Lung (tissue), 12 donors: ENCODE data around the gene FAM237A. TPM values are rescaled to one million over a fixed set of nuclear protein-coding genes. Genes with fewer than 3 reads are reported as not detected.

ENCODE experiments used
- ATAC-seq: fragments of 200-7000 bp; cut with Tn5 transposase; one replicate; pipeline ENCODE4 v1.9.1; 2020; ENCODE audit warnings: moderate number of reproducible peaks; ENCODE audit not compliant: insufficient read depth, low FRiP score
- DNase-seq, 3 donors: peaks; one replicate each; pipeline ENCODE4 v3.0.0-alpha.2; 2013 to 2017
- H3K27ac ChIP-seq, 2 donors: one replicate each; pipeline ENCODE4 v1.5.1; 2013; ENCODE audit warnings: mild to moderate bottlenecking in 2 of 2, moderate library complexity in 2 of 2, control low read depth in 1 of 2, inconsistent platforms in 1 of 2, low read depth in 1 of 2, low read length in 1 of 2
- H3K27me3 ChIP-seq, 3 donors: one replicate each; pipeline ENCODE4 v1.5.1; 2013; ENCODE audit warnings: low read length in 2 of 3; ENCODE audit not compliant: control insufficient read depth in 3 of 3, insufficient read depth in 3 of 3
- H3K36me3 ChIP-seq, 4 donors: one replicate each; pipeline ENCODE4 v1.5.1; 2013; ENCODE audit warnings: low read length in 4 of 4, mild to moderate bottlenecking in 1 of 4, moderate library complexity in 1 of 4; ENCODE audit not compliant: control insufficient read depth in 4 of 4, insufficient read depth in 4 of 4
- H3K4me1 ChIP-seq, 5 donors: one replicate each; pipeline ENCODE4 v1.5.1; 2013; ENCODE audit warnings: low read length in 5 of 5, mild to moderate bottlenecking in 2 of 5, moderate library complexity in 1 of 5; ENCODE audit not compliant: control insufficient read depth in 5 of 5, insufficient read depth in 5 of 5
- H3K4me3 ChIP-seq: one replicate; pipeline ENCODE4 v1.5.1; 2013; ENCODE audit warnings: mild to moderate bottlenecking, control low read depth, moderate library complexity
- H3K9ac ChIP-seq, 2 donors: one replicate each; pipeline ENCODE4 v1.5.1; 2013; ENCODE audit warnings: low read length in 2 of 2, control low read depth in 1 of 2; ENCODE audit not compliant: insufficient read depth in 1 of 2
- H3K9me3 ChIP-seq, 4 donors: one replicate each; pipeline ENCODE4 v1.5.1; 2013; ENCODE audit warnings: low read length in 3 of 4, mild to moderate bottlenecking in 1 of 4, moderate library complexity in 1 of 4; ENCODE audit not compliant: control insufficient read depth in 4 of 4, insufficient read depth in 3 of 4
- WGBS, 2 donors: extraction: QIAGEN DNeasy Blood & Tissue Kit; methylation state at CpG; one replicate each; pipeline ENCODE4 v1.1.7; 2013; 5-methylcytosine and 5-hydroxymethylcytosine counted together
- polyA plus RNA-seq, 2 donors: library from polyadenylated mRNA; stranded (reverse); fragments of 200-250 nt; gene quantifications; one replicate each; pipeline ENCODE4 v1.2.1, GENCODE V29; 2013
- total RNA-seq, 2 donors: library from RNA; depleted of rRNA in 1 of 2; stranded (reverse); fragments of >200 nt in 1 of 2; gene quantifications; one replicate each; pipeline ENCODE4 v1.2.1, GENCODE V29; 2014 to 2021
- TF ChIP-seq, protein P1 (sequence below): IDR thresholded peaks from 2 replicates; pipeline ENCODE4 v1.5.1; 2012; ENCODE audit warnings: mild to moderate bottlenecking; ENCODE audit errors: control extremely low read depth, extremely low read depth
- donor health status: control.
- donor health status: control.
- donor health status: Bipolar disorder and iron deficiency.
- donor health status: healthy.
- donor health status: DM: yes; HTN: yes; CAD: no.

The FAM237A gene
- total and polyA plus RNA-seq, 4 donors = not detected

- DNase-seq (no peak), ATAC-seq (no peak)
- no peak overlapping the region for H3K4me3 ChIP-seq
- H3K4me1 ChIP-seq = no peaks in the 10 kb centered on the region
- H3K9ac ChIP-seq = no peak overlapping the region
- H3K36me3 ChIP-seq = no peaks in the 10 kb centered on the region
- H3K27me3 ChIP-seq = no peaks in the 10 kb centered on the region
- TF ChIP-seq, protein P1, sequence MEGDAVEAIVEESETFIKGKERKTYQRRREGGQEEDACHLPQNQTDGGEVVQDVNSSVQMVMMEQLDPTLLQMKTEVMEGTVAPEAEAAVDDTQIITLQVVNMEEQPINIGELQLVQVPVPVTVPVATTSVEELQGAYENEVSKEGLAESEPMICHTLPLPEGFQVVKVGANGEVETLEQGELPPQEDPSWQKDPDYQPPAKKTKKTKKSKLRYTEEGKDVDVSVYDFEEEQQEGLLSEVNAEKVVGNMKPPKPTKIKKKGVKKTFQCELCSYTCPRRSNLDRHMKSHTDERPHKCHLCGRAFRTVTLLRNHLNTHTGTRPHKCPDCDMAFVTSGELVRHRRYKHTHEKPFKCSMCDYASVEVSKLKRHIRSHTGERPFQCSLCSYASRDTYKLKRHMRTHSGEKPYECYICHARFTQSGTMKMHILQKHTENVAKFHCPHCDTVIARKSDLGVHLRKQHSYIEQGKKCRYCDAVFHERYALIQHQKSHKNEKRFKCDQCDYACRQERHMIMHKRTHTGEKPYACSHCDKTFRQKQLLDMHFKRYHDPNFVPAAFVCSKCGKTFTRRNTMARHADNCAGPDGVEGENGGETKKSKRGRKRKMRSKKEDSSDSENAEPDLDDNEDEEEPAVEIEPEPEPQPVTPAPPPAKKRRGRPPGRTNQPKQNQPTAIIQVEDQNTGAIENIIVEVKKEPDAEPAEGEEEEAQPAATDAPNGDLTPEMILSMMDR = no peak
- no peak overlapping the region for H3K27ac ChIP-seq
- peaks cover 0 to 3% (median 0%) of the 10 kb centered on the region in 4 donors for H3K9me3 ChIP-seq
Measured at GRCh38 chr2:206627632-206628031, 14.7 kb upstream of the FAM237A start.

GRCh38 chr2:206631340-206631739 is 10.9 kb upstream of the FAM237A start:
- Histone ChIP-seq H3K4me3 (no peak overlapping the region), H3K27ac (no peak overlapping the region), H3K9me3 (peaks cover 0 to 3% (median 0%) of the 10 kb centered on the region in 4 donors), H3K36me3 (no peaks in the 10 kb centered on the region), H3K27me3 (no peaks in the 10 kb centered on the region), H3K9ac (no peak overlapping the region), H3K4me1 (no peaks in the 10 kb centered on the region)
- DNase-seq (no peak), ATAC-seq (no peak)
- WGBS, 2 donors = 44 to 56% methylated on average over 3 of the region's 3 CpGs
- TF ChIP-seq, protein P1 = no peak

DNA sequence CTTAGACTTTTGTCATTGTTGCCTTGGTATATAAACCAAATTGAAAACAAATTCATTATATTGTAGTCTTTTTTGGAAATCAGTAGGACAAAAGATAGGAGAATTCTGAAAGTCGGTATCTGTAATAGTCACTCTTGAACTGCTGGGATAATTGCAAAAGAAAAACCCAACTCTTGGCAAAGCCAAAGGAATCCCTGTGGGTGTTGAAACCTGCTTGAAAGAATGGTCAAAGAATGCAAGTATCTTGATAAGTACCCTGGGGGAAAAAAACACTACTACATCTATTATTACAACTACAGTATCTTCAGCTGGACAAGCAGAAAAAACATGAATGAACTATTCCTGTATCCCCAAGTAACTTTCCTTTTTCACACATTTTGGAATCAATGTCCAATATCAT is 7.3 kb upstream of the FAM237A start:
- Histone ChIP-seq H3K9ac (no peak overlapping the region), H3K4me3 (no peak overlapping the region), H3K27ac (no peak overlapping the region), H3K4me1 (no peaks in the 10 kb centered on the region), H3K36me3 (no peaks in the 10 kb centered on the region), H3K27me3 (no peaks in the 10 kb centered on the region), H3K9me3 (no peaks in the 10 kb centered on the region)
- TF ChIP-seq, protein P1 = no peak
- no peak for DNase-seq
- no peak for ATAC-seq
- 85 to 94% methylated on average over 1 of the region's 1 CpG for WGBS, 2 donors

DNA sequence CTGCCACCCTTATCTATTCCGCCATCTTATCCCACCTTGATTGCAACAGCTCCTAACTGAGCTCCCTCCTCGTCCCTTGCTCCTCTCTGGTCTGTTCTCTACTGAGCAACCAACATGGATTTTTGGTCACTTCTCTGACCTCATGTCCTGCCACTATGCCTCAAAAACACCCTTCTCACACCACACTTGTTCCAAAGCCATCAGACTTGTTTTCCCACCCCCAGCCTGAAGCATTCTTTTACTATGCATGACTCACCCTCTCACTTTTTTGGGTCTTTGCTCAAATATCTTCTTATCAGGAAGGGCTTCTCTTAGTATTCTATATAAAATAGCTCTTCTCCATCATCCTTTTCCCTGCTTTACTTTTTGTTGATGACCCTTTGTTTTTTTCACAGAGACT is 2.7 kb upstream of the FAM237A start:
- Histone ChIP-seq H3K4me3 (no peak overlapping the region), H3K27me3 (peaks cover 0 to 9% (median 0%) of the 10 kb centered on the region in 3 donors), H3K36me3 (no peaks in the 10 kb centered on the region), H3K4me1 (no peaks in the 10 kb centered on the region), H3K9ac (no peak overlapping the region), H3K27ac (no peak overlapping the region), H3K9me3 (peaks cover 0 to 11% (median 0%) of the 10 kb centered on the region in 4 donors)
- TF ChIP-seq, protein P1 = no peak
- WGBS, 2 donors = 38 to 40% methylated on average over 2 of the region's 2 CpGs
- DNase-seq (no peak), ATAC-seq (no peak)
